Caco-2 (cell line): Measurements from ENCODE around the gene SELENON. TPM values are rescaled to one million over a fixed set of nuclear protein-coding genes. Genes with fewer than 3 reads are reported as not detected.

ENCODE experiments used
- BruUV-seq: library from RNA; stranded (reverse); fragments of 400-500 nt; replicated peaks from 2 replicates; lab custom pipeline; 2021; lab: Mats Ljungman, UMichigan
- CTCF ChIA-PET: fragments of 300-600 bp; sonication (Branson Sonifier 250); formaldehyde crosslinking; loops from one replicate; lab custom pipeline; 2022; ENCODE audit warnings: antibody characterized with exemption; lab: Charles Lee
- POLR2A ChIA-PET: fragments of 300-600 bp; sonication (Branson Sonifier 250); formaldehyde crosslinking; loops from one replicate; lab custom pipeline; 2022; ENCODE audit warnings: antibody characterized with exemption; lab: Charles Lee
- DNase-seq, 2 experiments: peaks; one replicate each; pipeline versions ENCODE4 v3.0.0 to v3.0.0-alpha.2; 2020 to 2022
- H3K27me3 ChIP-seq: replicated peaks from 2 replicates; pipeline ENCODE4 v1.6.0; 2011; ENCODE audit warnings: low read length; ENCODE audit not compliant: control insufficient read depth, insufficient read depth
- H3K36me3 ChIP-seq: 2 replicates; pipeline ENCODE4 v1.5.1; 2011; ENCODE audit warnings: low read length; ENCODE audit not compliant: control insufficient read depth, insufficient read depth
- H3K4me1 ChIP-seq: fragments of 250-450 bp; sonication (Bioruptor Pico); 2 replicates; pipeline ENCODE4 v1.5.1; 2020; ENCODE audit warnings: mild to moderate bottlenecking
- H3K4me3 ChIP-seq: 2 replicates; pipeline ENCODE4 v1.5.1; 2011; ENCODE audit warnings: low read depth, mild to moderate bottlenecking, control low read depth, low read length
- H3K9me3 ChIP-seq: fragments of 250-450 bp; sonication (Bioruptor Pico); 2 replicates; pipeline ENCODE4 v1.5.1; 2020; ENCODE audit warnings: mild to moderate bottlenecking, moderate library complexity
- H3K27ac Mint-ChIP-seq: one replicate; pipeline ENCODE4 v1.8.0; 2022; ENCODE audit warnings: mixed read lengths; ENCODE audit not compliant: unreplicated experiment
- H3K27me3 Mint-ChIP-seq: one replicate; pipeline ENCODE4 v1.8.0; 2022; ENCODE audit warnings: mixed read lengths; ENCODE audit not compliant: insufficient read depth, unreplicated experiment
- H3K36me3 Mint-ChIP-seq: one replicate; pipeline ENCODE4 v1.8.0; 2022; ENCODE audit warnings: mild to moderate bottlenecking, mixed read lengths; ENCODE audit not compliant: insufficient read depth, unreplicated experiment
- H3K4me1 Mint-ChIP-seq: one replicate; pipeline ENCODE4 v1.8.0; 2022; ENCODE audit warnings: low read depth, mixed read lengths; ENCODE audit not compliant: unreplicated experiment
- H3K4me3 Mint-ChIP-seq: one replicate; pipeline ENCODE4 v1.8.0; 2022; ENCODE audit warnings: mild to moderate bottlenecking, moderate library complexity, mixed read lengths; ENCODE audit not compliant: unreplicated experiment
- H3K9me3 Mint-ChIP-seq: one replicate; pipeline ENCODE4 v1.8.0; 2022; ENCODE audit warnings: mixed read lengths; ENCODE audit not compliant: unreplicated experiment
- intact Hi-C: fragments of 100-400 bp; cut with micrococcal nuclease; formaldehyde crosslinking; loops from one replicate; pipeline ENCODE4 v1.10.0; 2022; ENCODE audit not compliant: unreplicated experiment
- total RNA-seq: library from RNA; stranded (reverse); gene quantifications from 2 replicates; pipeline ENCODE4 v1.2.3, GENCODE V29; 2022
- TF ChIP-seq, protein P1 (sequence below), 2 experiments: fragments of 200-600 bp in 1 of 2; IDR thresholded peaks; 1 replicate in 1 of 2; 2 replicates in 1 of 2; pipeline versions ENCODE4 v1.5.1 to v1.8.0; 2011 to 2022; ENCODE audit warnings: antibody characterized with exemption in 1 of 2, control low read depth in 1 of 2, inconsistent platforms in 1 of 2, low read depth in 1 of 2, low read length in 1 of 2, mild to moderate bottlenecking in 1 of 2, moderate library complexity in 1 of 2; ENCODE audit not compliant: insufficient read depth in 1 of 2, severe bottlenecking in 1 of 2, unreplicated experiment in 1 of 2

SELENON gene
- total RNA-seq, 1 experiment from 2014 or later, result 58.3 TPM

DNA sequence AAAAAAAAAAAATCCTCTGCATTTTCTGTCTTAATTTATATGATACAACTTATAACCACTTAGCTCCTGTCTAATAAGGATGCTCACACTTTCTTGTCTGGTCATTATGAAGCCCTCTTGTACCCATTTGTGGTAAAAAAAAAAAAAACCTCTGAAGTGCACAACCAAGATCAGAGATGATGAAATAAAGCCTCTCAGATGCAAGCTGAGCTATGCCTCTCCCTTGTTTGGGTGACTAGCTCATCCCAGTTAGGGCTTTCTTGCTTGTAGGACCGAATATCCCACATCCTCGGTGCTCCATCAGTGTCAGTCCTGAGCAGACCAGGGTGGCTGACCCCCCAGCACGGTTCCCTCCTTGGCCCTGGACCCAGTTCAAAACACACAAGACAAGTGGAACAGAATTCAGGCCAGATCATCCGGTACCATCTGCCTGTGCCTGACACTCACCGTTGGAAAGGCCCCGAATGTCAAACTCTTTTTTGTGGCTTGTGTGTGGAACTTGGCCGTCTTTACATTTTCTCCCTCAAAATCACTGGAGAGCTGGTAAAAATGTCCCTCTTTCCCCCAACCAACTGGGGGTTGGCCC, 6.3 kb upstream of the SELENON start:
- Mint-ChIP-seq H3K9me3 (no peaks in the 10 kb centered on the region), H3K36me3 (peaks cover 12% of the 10 kb centered on the region), H3K27me3 (no peaks in the 10 kb centered on the region), H3K4me1 (peaks cover 27% of the 10 kb centered on the region), H3K27ac (no peak overlapping the region), H3K4me3 (no peak overlapping the region)
- POLR2A ChIA-PET, result no interaction called here
- H3K36me3 ChIP-seq, result no peaks in the 10 kb centered on the region
- BruUV-seq, result no TSS peak
- H3K27me3 ChIP-seq, result no peaks in the 10 kb centered on the region
- no peaks in the 10 kb centered on the region for H3K9me3 ChIP-seq
- CTCF ChIA-PET, result interaction anchor here (1.8 kb wide), 1 partner anchor 185 kb away, joined by 5 read pairs; no protein-coding TSS in a partner anchor
- no peak for DNase-seq
- TF ChIP-seq, protein P1, sequence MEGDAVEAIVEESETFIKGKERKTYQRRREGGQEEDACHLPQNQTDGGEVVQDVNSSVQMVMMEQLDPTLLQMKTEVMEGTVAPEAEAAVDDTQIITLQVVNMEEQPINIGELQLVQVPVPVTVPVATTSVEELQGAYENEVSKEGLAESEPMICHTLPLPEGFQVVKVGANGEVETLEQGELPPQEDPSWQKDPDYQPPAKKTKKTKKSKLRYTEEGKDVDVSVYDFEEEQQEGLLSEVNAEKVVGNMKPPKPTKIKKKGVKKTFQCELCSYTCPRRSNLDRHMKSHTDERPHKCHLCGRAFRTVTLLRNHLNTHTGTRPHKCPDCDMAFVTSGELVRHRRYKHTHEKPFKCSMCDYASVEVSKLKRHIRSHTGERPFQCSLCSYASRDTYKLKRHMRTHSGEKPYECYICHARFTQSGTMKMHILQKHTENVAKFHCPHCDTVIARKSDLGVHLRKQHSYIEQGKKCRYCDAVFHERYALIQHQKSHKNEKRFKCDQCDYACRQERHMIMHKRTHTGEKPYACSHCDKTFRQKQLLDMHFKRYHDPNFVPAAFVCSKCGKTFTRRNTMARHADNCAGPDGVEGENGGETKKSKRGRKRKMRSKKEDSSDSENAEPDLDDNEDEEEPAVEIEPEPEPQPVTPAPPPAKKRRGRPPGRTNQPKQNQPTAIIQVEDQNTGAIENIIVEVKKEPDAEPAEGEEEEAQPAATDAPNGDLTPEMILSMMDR (IDR thresholded peaks at IDR 0.05; ENCODE audit: insufficient read depth in 1 of 2, low read depth in 1 of 2, low read length in 1 of 2, severe bottlenecking in 1 of 2, unreplicated experiment in 1 of 2), result no peak
- peaks cover 27% of the 10 kb centered on the region for H3K4me1 ChIP-seq
- intact Hi-C loops, result no loop called here
- no peak overlapping the region for H3K4me3 ChIP-seq

DNA sequence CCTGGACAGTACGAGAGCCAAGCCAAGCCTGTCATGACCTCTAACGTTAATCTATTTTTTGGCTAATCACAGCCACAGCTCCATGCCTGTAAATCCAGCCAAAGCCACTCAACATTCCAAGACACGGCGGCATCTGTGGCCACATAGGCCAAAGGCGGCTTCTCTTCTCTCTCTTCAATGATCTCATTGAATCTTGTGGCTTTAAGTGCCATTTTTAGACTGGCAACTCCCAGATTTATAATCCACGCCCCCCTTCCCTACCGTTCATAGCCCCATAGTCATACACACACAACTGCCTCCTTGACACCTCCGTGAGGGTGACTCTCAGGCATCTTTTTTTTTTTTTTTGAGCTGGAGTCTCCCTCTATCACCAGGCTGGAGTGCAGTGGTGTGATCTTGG, 5.7 kb upstream of the SELENON start:
- intact Hi-C loops, result no loop called here
- H3K27me3 Mint-ChIP-seq, result no peaks in the 10 kb centered on the region
- CTCF ChIA-PET, result interaction anchor here (0.6 to 1.8 kb wide), 2 partner anchors 184 to 185 kb away, joined by 3 to 5 read pairs; no protein-coding TSS in a partner anchor
- peak overlapping the region; percentile 27 for H3K27ac Mint-ChIP-seq
- peaks cover 12% of the 10 kb centered on the region for H3K36me3 Mint-ChIP-seq
- H3K4me3 Mint-ChIP-seq, result no peak overlapping the region
- no peaks in the 10 kb centered on the region for H3K9me3 Mint-ChIP-seq
- peaks cover 29% of the 10 kb centered on the region for H3K4me1 ChIP-seq
- H3K27me3 ChIP-seq, result no peaks in the 10 kb centered on the region
- POLR2A ChIA-PET, result no interaction called here
- no peaks in the 10 kb centered on the region for H3K36me3 ChIP-seq
- TF ChIP-seq, protein P1 (IDR thresholded peaks at IDR 0.05; ENCODE audit: insufficient read depth in 1 of 2, low read depth in 1 of 2, low read length in 1 of 2, severe bottlenecking in 1 of 2, unreplicated experiment in 1 of 2), result no peak
- H3K4me1 Mint-ChIP-seq, result peaks cover 27% of the 10 kb centered on the region
- no TSS peak for BruUV-seq
- no peak for DNase-seq
- no peak overlapping the region for H3K4me3 ChIP-seq
- no peaks in the 10 kb centered on the region for H3K9me3 ChIP-seq

DNA sequence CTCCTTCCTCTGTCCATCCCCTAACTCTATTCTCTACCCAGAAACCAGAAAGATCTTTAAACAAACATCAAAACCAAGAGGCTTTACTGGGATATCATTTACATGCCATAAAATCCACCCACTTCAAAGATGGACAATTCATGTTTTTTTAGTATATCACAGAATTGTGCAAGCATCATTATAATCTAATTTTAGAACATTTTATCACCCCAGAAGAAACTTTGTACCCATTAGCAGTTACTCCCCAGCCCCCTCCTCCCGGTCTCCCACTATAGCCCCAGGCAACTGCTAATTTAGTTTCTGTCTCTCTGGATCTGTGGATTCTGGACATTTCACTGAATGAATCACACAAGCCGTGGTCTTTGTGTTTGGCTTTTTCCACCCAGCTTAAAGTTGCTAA, 4.8 kb upstream of the SELENON start:
- ChIA-PET CTCF (interaction anchor here (1.1 to 1.5 kb wide), 2 partner anchors 36 to 96 kb away, joined by 3 to 6 read pairs; no protein-coding TSS in a partner anchor), POLR2A (interaction anchor here (1.1 kb wide), 1 partner anchor 21 kb away, joined by 3 read pairs; no protein-coding TSS in a partner anchor)
- Mint-ChIP-seq H3K36me3 (peaks cover 12% of the 10 kb centered on the region), H3K4me1 (peaks cover 27% of the 10 kb centered on the region), H3K27me3 (no peaks in the 10 kb centered on the region), H3K4me3 (peak overlapping the region; percentile 3), H3K9me3 (no peaks in the 10 kb centered on the region), H3K27ac (peak overlapping the region; percentile 27)
- no TSS peak for BruUV-seq
- H3K9me3 ChIP-seq, result no peaks in the 10 kb centered on the region
- H3K27me3 ChIP-seq, result no peaks in the 10 kb centered on the region
- TF ChIP-seq, protein P1 (IDR thresholded peaks at IDR 0.05; ENCODE audit: insufficient read depth in 1 of 2, low read depth in 1 of 2, low read length in 1 of 2, severe bottlenecking in 1 of 2, unreplicated experiment in 1 of 2), result no peak
- H3K36me3 ChIP-seq, result no peaks in the 10 kb centered on the region
- H3K4me1 ChIP-seq, result peaks cover 34% of the 10 kb centered on the region
- H3K4me3 ChIP-seq, result no peak overlapping the region
- intact Hi-C loops, result loop anchor here (1.0 to 5.0 kb wide), 3 partner anchors 22 to 53 kb away; no protein-coding TSS in a partner anchor
- peak; percentile 73 to 79 for DNase-seq
